ENCODE results near the gene KCNH1.

KCNH1 gene

DNA sequence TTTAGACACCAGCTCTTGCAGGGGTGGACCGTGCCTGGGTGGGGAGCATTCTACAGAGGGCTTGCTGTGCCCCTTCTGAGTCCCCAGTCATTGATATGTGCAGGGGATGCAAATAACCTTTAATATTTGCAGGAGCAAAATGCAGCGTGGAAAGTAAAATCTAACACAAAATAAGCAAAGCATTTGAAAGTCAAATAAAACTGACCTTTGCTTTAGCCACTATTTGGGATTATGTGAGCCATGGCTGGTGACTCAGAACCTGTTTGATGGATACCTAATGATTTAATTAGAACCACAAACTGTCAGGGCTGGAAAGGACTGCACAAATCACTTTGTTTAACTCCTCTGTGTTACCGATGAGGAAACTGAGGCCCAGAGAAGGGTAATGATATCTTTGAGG lies 427.7 kb downstream of the KCNH1 start:
- Histone ChIP-seq H3K4me2 (ENCODE audit: insufficient read depth, low read length, poor library complexity, severe bottlenecking) (no peak overlapping the region), H3K9ac (ENCODE audit: low read depth, low read length, poor library complexity) (no peak overlapping the region), H2BK5ac (ENCODE audit: low read length) (no peak overlapping the region), H2AK5ac (ENCODE audit: low read depth, low read length) (no peak overlapping the region), H2BK120ac (ENCODE audit: low read depth, low read length) (no peak overlapping the region), H2AFZ (ENCODE audit: low read length) (no peak overlapping the region), H3K9me3 (replicated peaks in 1 of 2; ENCODE audit: control insufficient read depth in 2 of 2, insufficient read depth in 1 of 2, low read depth in 1 of 2, low read length in 2 of 2) (no peaks in the 10 kb centered on the region), H3K4ac (ENCODE audit: low read length) (no peak overlapping the region), H2BK15ac (ENCODE audit: low read length) (no peak overlapping the region), H4K8ac (ENCODE audit: low read depth, low read length) (no peak overlapping the region), H3K4me1 (ENCODE audit: control insufficient read depth in 2 of 2, insufficient read depth in 1 of 2, low read depth in 1 of 2, low read length in 2 of 2) (peaks cover 13 to 17% of the 10 kb centered on the region in 2 donors), H3K27ac (replicated peaks; ENCODE audit: low read length) (no peak overlapping the region), H3K79me1 (ENCODE audit: low read depth, low read length) (no peaks in the 10 kb centered on the region), H3K23ac (ENCODE audit: low read depth, low read length, poor library complexity) (no peak overlapping the region), H3K27me3 (ENCODE audit: control insufficient read depth in 3 of 3, insufficient read depth in 3 of 3, low read depth in 1 of 3, low read length in 3 of 3) (no peaks in the 10 kb centered on the region), H2BK12ac (ENCODE audit: low read length) (no peak overlapping the region), H3K4me3 (ENCODE audit: low read length in 2 of 2) (no peak overlapping the region), H4K91ac (ENCODE audit: low read depth, low read length, poor library complexity) (no peak overlapping the region), H3K18ac (ENCODE audit: low read length) (no peak overlapping the region), H3K14ac (ENCODE audit: low read length) (no peak overlapping the region), H3K36me3 (replicated peaks in 1 of 2; ENCODE audit: control insufficient read depth in 2 of 2, insufficient read depth in 2 of 2, low read length in 2 of 2) (no peaks in the 10 kb centered on the region)
- WGBS, 2 donors (ENCODE audit: extremely low coverage in 2 of 2, insufficient read length in 2 of 2, insufficient replicate concordance in 1 of 2) = no CpG with 5 or more reads among the region's 3 CpGs
- no peak for DNase-seq (ENCODE audit: low spot score)

DNA sequence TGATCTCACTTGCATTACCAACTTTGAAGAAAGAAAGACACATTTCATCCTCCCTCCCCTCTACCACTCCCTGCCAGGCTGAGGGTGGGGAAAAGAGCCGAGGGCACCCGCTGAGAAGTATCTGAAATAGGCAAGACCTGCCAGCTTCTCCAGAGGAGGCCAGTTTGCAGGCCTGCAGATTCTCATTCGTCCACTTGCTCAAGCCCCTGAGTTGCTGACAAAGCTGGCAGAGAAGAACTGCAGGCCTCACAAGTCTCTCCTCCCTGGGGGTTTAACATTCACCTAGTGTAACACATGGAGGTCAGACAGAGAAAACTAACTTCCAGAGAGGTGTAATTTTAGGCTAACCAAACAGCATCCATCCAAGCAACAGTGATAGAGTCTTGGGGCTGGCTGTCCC lies 428.9 kb downstream of the KCNH1 start:
- H3K36me3 ChIP-seq (replicated peaks in 1 of 2; ENCODE audit: control insufficient read depth in 2 of 2, insufficient read depth in 2 of 2, low read length in 2 of 2) = no peaks in the 10 kb centered on the region
- H2AK5ac ChIP-seq (ENCODE audit: low read depth, low read length) = no peak overlapping the region
- H2BK12ac ChIP-seq (ENCODE audit: low read length) = no peak overlapping the region
- no peak overlapping the region for H4K91ac ChIP-seq (ENCODE audit: low read depth, low read length, poor library complexity)
- H3K18ac ChIP-seq (ENCODE audit: low read length) = no peak overlapping the region
- WGBS, 2 donors (ENCODE audit: extremely low coverage in 2 of 2, insufficient read length in 2 of 2, insufficient replicate concordance in 1 of 2) = no CpG with 5 or more reads among the region's 3 CpGs
- DNase-seq (ENCODE audit: low spot score) = no peak
- no peak overlapping the region for H3K4me3 ChIP-seq (ENCODE audit: low read length in 2 of 2)
- no peak overlapping the region for H4K8ac ChIP-seq (ENCODE audit: low read depth, low read length)
- no peaks in the 10 kb centered on the region for H3K79me1 ChIP-seq (ENCODE audit: low read depth, low read length)
- H3K4me1 ChIP-seq (ENCODE audit: control insufficient read depth in 2 of 2, insufficient read depth in 1 of 2, low read depth in 1 of 2, low read length in 2 of 2) = peaks cover 13 to 17% of the 10 kb centered on the region in 2 donors
- H3K4ac ChIP-seq (ENCODE audit: low read length) = no peak overlapping the region
- no peak overlapping the region for H3K9ac ChIP-seq (ENCODE audit: low read depth, low read length, poor library complexity)
- no peak overlapping the region for H2BK15ac ChIP-seq (ENCODE audit: low read length)
- H2BK120ac ChIP-seq (ENCODE audit: low read depth, low read length) = no peak overlapping the region
- no peak overlapping the region for H3K27ac ChIP-seq (replicated peaks; ENCODE audit: low read length)
- H2BK5ac ChIP-seq (ENCODE audit: low read length) = no peak overlapping the region
- no peak overlapping the region for H3K14ac ChIP-seq (ENCODE audit: low read length)
- no peak overlapping the region for H3K4me2 ChIP-seq (ENCODE audit: insufficient read depth, low read length, poor library complexity, severe bottlenecking)
- no peak overlapping the region for H3K23ac ChIP-seq (ENCODE audit: low read depth, low read length, poor library complexity)
- no peaks in the 10 kb centered on the region for H3K27me3 ChIP-seq (ENCODE audit: control insufficient read depth in 3 of 3, insufficient read depth in 3 of 3, low read depth in 1 of 3, low read length in 3 of 3)
- no peaks in the 10 kb centered on the region for H3K9me3 ChIP-seq (replicated peaks in 1 of 2; ENCODE audit: control insufficient read depth in 2 of 2, insufficient read depth in 1 of 2, low read depth in 1 of 2, low read length in 2 of 2)
- no peak overlapping the region for H2AFZ ChIP-seq (ENCODE audit: low read length)

GRCh38 chr1:210703593-210703992 lies 430.4 kb downstream of the KCNH1 start:
- Histone ChIP-seq H3K4me2 (ENCODE audit: insufficient read depth, low read length, poor library complexity, severe bottlenecking) (no peak overlapping the region), H3K4ac (ENCODE audit: low read length) (no peak overlapping the region), H3K9ac (ENCODE audit: low read depth, low read length, poor library complexity) (no peak overlapping the region), H2BK120ac (ENCODE audit: low read depth, low read length) (no peak overlapping the region), H2AFZ (ENCODE audit: low read length) (no peak overlapping the region), H3K4me1 (ENCODE audit: control insufficient read depth in 2 of 2, insufficient read depth in 1 of 2, low read depth in 1 of 2, low read length in 2 of 2) (peaks cover 13 to 17% of the 10 kb centered on the region in 2 donors), H3K23ac (ENCODE audit: low read depth, low read length, poor library complexity) (no peak overlapping the region), H2BK5ac (ENCODE audit: low read length) (no peak overlapping the region), H2AK5ac (ENCODE audit: low read depth, low read length) (no peak overlapping the region), H3K14ac (ENCODE audit: low read length) (no peak overlapping the region), H3K4me3 (ENCODE audit: low read length in 2 of 2) (no peak overlapping the region), H3K27ac (replicated peaks; ENCODE audit: low read length) (no peak overlapping the region), H4K91ac (ENCODE audit: low read depth, low read length, poor library complexity) (no peak overlapping the region), H3K27me3 (ENCODE audit: control insufficient read depth in 3 of 3, insufficient read depth in 3 of 3, low read depth in 1 of 3, low read length in 3 of 3) (no peaks in the 10 kb centered on the region), H3K18ac (ENCODE audit: low read length) (peak overlapping the region; percentile 79), H3K79me1 (ENCODE audit: low read depth, low read length) (no peaks in the 10 kb centered on the region), H4K8ac (ENCODE audit: low read depth, low read length) (no peak overlapping the region), H2BK12ac (ENCODE audit: low read length) (no peak overlapping the region), H3K36me3 (replicated peaks in 1 of 2; ENCODE audit: control insufficient read depth in 2 of 2, insufficient read depth in 2 of 2, low read length in 2 of 2) (no peaks in the 10 kb centered on the region), H2BK15ac (ENCODE audit: low read length) (no peak overlapping the region), H3K9me3 (replicated peaks in 1 of 2; ENCODE audit: control insufficient read depth in 2 of 2, insufficient read depth in 1 of 2, low read depth in 1 of 2, low read length in 2 of 2) (no peaks in the 10 kb centered on the region)
- DNase-seq (ENCODE audit: low spot score) = no peak
- no CpG with 5 or more reads among the region's 2 CpGs for WGBS, 2 donors (ENCODE audit: extremely low coverage in 2 of 2, insufficient read length in 2 of 2, insufficient replicate concordance in 1 of 2)

DNA sequence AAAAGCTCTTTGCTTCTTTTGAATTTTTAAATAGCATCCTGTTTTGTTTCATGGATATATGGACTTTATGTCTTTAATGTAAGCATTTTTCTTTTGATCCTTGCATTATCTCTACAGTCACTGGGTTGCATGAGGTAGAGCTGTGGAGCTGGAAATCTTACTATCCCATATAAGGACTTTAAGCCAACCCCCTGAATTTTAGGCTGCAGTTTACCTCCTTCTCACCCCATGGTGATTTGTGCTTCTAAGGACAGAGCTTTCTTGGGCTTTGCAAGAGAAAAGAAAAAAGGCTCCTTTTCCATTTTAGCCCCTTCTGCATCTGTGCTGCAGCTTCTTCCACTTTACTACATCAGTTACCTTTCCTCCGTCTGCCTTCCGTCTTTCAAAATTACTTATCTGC lies 431.4 kb downstream of the KCNH1 start:
- no peak for DNase-seq (ENCODE audit: low spot score)
- Histone ChIP-seq H3K9ac (ENCODE audit: low read depth, low read length, poor library complexity) (no peak overlapping the region), H3K4me1 (ENCODE audit: control insufficient read depth in 2 of 2, insufficient read depth in 1 of 2, low read depth in 1 of 2, low read length in 2 of 2) (peaks cover 5 to 10% of the 10 kb centered on the region in 2 donors), H3K27ac (replicated peaks; ENCODE audit: low read length) (no peak overlapping the region), H3K79me1 (ENCODE audit: low read depth, low read length) (no peaks in the 10 kb centered on the region), H3K27me3 (ENCODE audit: control insufficient read depth in 3 of 3, insufficient read depth in 3 of 3, low read depth in 1 of 3, low read length in 3 of 3) (no peaks in the 10 kb centered on the region), H2BK120ac (ENCODE audit: low read depth, low read length) (no peak overlapping the region), H3K23ac (ENCODE audit: low read depth, low read length, poor library complexity) (no peak overlapping the region), H2BK12ac (ENCODE audit: low read length) (no peak overlapping the region), H2BK15ac (ENCODE audit: low read length) (no peak overlapping the region), H3K4me2 (ENCODE audit: insufficient read depth, low read length, poor library complexity, severe bottlenecking) (no peak overlapping the region), H3K18ac (ENCODE audit: low read length) (no peak overlapping the region), H3K4ac (ENCODE audit: low read length) (no peak overlapping the region), H2BK5ac (ENCODE audit: low read length) (no peak overlapping the region), H4K8ac (ENCODE audit: low read depth, low read length) (no peak overlapping the region), H3K9me3 (replicated peaks in 1 of 2; ENCODE audit: control insufficient read depth in 2 of 2, insufficient read depth in 1 of 2, low read depth in 1 of 2, low read length in 2 of 2) (no peaks in the 10 kb centered on the region), H4K91ac (ENCODE audit: low read depth, low read length, poor library complexity) (no peak overlapping the region), H3K36me3 (replicated peaks in 1 of 2; ENCODE audit: control insufficient read depth in 2 of 2, insufficient read depth in 2 of 2, low read length in 2 of 2) (no peaks in the 10 kb centered on the region), H2AFZ (ENCODE audit: low read length) (no peak overlapping the region), H2AK5ac (ENCODE audit: low read depth, low read length) (no peak overlapping the region), H3K14ac (ENCODE audit: low read length) (no peak overlapping the region), H3K4me3 (ENCODE audit: low read length in 2 of 2) (no peak overlapping the region)
- no CpG with 5 or more reads among the region's 2 CpGs for WGBS, 2 donors (ENCODE audit: extremely low coverage in 2 of 2, insufficient read length in 2 of 2, insufficient replicate concordance in 1 of 2)

Measured in neuronal stem cell (in vitro differentiated cells).